Measurements from ENCODE around the gene MTNR1A.

The MTNR1A gene

DNA sequence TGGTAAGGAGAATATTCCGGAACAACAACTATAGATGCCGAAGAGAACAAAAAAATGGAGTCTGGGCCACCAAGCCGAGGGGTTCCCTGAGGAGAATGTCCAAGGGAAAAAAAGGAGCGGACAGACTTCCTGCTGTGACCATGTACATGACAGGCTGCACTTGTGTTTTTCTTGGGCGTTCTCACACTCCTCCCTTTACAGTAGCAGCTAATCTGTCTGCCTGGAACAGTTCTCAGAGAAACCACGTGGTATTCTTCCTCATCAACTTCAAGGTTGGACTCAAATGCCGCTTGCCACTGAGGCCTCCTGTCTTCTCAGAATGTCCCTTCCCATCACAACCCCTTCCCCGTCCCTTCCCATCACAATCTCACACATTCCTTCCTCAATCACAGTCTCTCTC is 30.8 kb upstream of the MTNR1A start:
- ATAC-seq (replicated peaks), result no peak
- H3K27me3 Mint-ChIP-seq, result peaks cover 6% of the 10 kb centered on the region in 2 donors
- H3K36me3 Mint-ChIP-seq (ENCODE audit: insufficient read depth), result no peaks in the 10 kb centered on the region
- no peak for DNase-seq
- no peak overlapping the region for H3K27ac Mint-ChIP-seq
- H3K9me3 Mint-ChIP-seq, result no peaks in the 10 kb centered on the region
- H3K4me1 Mint-ChIP-seq (ENCODE audit: low read depth in 2 of 2), result no peaks in the 10 kb centered on the region
- no peak overlapping the region for H3K4me3 Mint-ChIP-seq

DNA sequence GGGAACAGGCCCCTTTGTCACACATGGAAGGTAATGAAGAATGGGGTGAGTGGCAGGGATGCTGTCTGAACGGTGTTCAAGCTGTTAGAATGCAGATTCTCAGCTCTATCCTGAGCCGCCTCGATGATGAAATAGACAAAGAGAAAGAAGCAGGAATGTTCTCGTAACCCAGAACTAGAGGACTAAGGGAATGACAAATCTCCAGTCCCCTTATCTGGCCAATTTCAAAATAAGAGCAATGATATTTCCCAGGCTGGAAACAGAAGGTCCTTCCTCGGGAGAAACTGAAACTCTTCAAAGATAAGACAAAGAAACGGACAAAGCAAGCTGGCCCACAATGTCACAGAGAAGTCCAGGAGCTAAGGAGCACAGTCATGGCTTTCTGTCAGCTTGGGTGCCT is 29.5 kb upstream of the MTNR1A start:
- Mint-ChIP-seq H3K36me3 (ENCODE audit: insufficient read depth) (peaks cover 2% of the 10 kb centered on the region), H3K9me3 (no peaks in the 10 kb centered on the region), H3K27me3 (peaks cover 6% of the 10 kb centered on the region in 2 donors), H3K4me1 (ENCODE audit: low read depth in 2 of 2) (no peaks in the 10 kb centered on the region), H3K27ac (no peak overlapping the region), H3K4me3 (no peak overlapping the region)
- ATAC-seq (replicated peaks) (no peak), DNase-seq (no peak)

DNA sequence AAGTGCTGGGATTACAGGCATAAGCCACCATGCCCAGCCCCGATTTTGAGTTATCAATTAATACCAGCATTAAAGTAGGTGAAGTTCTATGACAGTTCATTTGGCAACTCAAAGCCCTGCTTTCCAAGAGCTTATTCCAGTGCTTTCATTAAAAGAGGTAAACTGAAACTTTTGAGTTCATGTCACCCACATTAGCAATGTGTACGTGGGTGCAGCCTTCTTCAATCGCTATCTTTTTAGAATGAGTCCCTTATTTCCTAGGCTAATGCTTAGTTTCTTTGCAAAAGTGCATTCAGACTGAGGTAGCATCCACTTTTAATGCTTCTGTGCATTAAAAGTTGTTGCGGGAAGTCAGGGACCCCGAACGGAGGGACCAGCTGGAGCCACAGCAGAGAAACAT is 26.1 kb upstream of the MTNR1A start:
- Mint-ChIP-seq H3K27me3 (peaks cover 6% of the 10 kb centered on the region in 2 donors), H3K27ac (no peak overlapping the region), H3K4me3 (no peak overlapping the region), H3K9me3 (peaks cover 0 to 3% of the 10 kb centered on the region in 2 donors), H3K4me1 (ENCODE audit: low read depth in 2 of 2) (no peaks in the 10 kb centered on the region), H3K36me3 (ENCODE audit: insufficient read depth) (peaks cover 2% of the 10 kb centered on the region)
- ATAC-seq (replicated peaks) (no peak), DNase-seq (no peak)

DNA sequence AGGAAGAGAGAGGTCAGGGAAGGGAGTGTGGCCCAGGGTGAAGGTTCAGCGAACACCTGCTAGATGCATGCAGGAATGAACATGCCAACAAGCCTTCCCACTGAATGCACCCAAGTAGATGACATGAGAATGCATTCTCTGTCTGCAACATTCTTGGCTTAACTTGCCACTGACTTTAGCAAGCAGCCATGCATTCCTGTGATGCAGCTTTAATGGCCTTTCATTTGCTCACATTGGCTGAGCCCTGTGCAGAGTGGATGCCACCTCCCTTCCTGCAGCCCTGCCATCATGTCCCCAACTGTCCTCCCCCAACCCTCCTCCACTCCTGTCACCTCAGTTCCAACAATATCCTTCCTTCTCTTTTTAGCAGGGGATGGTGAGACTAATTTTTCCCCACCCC is 25.3 kb upstream of the MTNR1A start:
- H3K27ac Mint-ChIP-seq, result no peak overlapping the region
- H3K36me3 Mint-ChIP-seq (ENCODE audit: insufficient read depth), result peaks cover 2% of the 10 kb centered on the region
- H3K4me3 Mint-ChIP-seq, result no peak overlapping the region
- H3K4me1 Mint-ChIP-seq (ENCODE audit: low read depth in 2 of 2), result no peaks in the 10 kb centered on the region
- DNase-seq (no peak), ATAC-seq (replicated peaks) (no peak)
- peaks cover 0 to 3% of the 10 kb centered on the region in 2 donors for H3K9me3 Mint-ChIP-seq
- H3K27me3 Mint-ChIP-seq, result peaks cover 6% of the 10 kb centered on the region in 2 donors

DNA sequence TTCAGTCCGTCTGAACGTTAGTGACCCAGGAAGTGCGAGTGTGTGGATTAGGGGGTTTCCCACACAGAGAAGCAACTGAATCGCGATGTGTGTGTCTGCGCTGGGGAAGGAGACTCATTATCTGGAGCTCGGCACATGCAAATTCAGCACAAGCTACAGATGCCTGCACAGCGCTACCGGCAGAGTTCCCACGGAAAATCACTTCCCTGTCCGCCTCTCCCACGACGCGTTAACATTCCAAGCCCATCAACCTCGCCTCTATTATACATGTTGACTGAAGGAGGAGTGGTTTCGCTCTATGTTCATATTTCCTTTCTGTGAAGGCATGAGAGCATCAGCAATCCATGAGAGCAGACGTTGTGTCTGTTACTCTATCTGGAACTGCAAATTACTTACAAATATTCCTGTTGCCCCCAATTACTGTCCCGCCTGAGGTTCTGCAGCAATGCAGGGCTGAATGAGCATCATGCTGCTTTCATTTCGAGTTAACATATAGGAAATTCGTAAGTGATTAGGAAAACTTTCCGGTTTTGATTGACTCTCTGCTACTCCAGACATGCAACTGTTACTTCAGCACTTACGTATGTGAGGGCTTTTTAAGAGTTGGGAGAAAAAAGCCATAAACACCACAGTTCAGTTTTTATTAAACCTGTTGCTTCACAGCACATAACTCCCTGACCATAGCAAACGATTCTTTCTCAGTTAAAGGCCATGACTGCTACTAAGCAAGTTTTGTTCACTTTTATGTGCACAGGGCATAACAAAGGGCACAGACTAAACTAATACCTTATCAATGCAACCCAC is 15.0 kb upstream of the MTNR1A start:
- ATAC-seq (replicated peaks) (no peak), DNase-seq (no peak)
- no peaks in the 10 kb centered on the region for H3K4me1 Mint-ChIP-seq (ENCODE audit: low read depth in 2 of 2)
- no peak overlapping the region for H3K4me3 Mint-ChIP-seq
- H3K36me3 Mint-ChIP-seq (ENCODE audit: insufficient read depth), result no peaks in the 10 kb centered on the region
- H3K27me3 Mint-ChIP-seq, result peaks cover 0 to 16% of the 10 kb centered on the region in 2 donors
- H3K27ac Mint-ChIP-seq, result no peak overlapping the region
- H3K9me3 Mint-ChIP-seq, result peaks cover 0 to 5% of the 10 kb centered on the region in 2 donors

DNA sequence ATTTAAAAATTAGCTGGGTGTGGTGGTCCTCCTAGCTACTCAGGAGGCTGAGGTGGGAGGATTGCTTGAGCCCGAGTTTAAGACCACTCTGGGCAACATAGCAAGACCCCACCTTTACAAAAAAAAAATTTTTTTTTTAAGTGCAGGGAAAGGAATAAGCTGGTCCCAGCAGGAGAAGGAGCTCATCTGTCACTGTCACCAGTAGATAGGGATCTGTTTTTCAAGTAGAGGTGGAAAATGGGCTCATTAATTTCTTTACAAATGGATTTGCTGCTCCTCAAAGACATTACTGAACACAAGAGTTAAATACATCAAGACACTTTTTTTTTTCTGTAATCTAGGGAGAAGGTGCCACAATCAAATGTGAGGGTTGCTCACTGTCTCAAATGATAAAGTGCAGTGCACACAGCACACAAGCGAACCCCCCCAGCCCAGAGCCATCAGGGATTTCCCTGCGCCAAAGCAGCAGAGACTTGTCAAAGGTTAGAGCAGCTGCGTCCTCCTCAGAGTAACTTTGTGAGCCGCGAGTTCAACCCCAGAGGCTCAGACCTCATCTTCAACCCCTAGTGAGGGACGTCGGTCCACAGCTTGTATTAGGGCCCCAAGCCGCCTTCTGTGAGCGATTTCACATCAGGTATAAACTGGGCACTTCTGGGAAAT is 14.3 kb upstream of the MTNR1A start:
- Mint-ChIP-seq H3K27ac (no peak overlapping the region), H3K27me3 (peaks cover 0 to 16% of the 10 kb centered on the region in 2 donors), H3K4me1 (ENCODE audit: low read depth in 2 of 2) (no peaks in the 10 kb centered on the region), H3K9me3 (peaks cover 0 to 5% of the 10 kb centered on the region in 2 donors), H3K36me3 (ENCODE audit: insufficient read depth) (no peaks in the 10 kb centered on the region), H3K4me3 (no peak overlapping the region)
- DNase-seq (no peak), ATAC-seq (replicated peaks) (no peak)

DNA sequence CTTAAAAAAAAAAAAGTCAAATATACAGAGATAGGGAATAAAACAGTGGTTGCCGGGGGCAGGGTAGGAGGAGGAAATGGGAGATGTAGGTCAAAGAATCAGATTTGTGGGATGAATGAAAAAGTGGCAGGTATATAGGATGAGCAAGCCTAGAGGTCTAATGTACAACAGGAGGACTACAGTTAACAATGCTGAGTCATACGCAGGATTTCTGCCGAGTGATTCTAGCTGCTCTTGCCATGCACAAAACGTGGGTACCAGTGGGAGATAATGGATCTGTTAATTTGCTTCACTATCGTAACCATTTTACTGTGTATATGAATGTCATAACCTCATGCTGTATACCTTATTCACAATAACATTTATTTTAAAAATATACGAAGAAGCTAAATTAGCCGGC is 10.7 kb upstream of the MTNR1A start:
- no peak for ATAC-seq (replicated peaks)
- peaks cover 0 to 13% of the 10 kb centered on the region in 2 donors for H3K27me3 Mint-ChIP-seq
- peaks cover 0 to 1% of the 10 kb centered on the region in 2 donors for H3K9me3 Mint-ChIP-seq
- H3K27ac Mint-ChIP-seq, result no peak overlapping the region
- H3K4me1 Mint-ChIP-seq (ENCODE audit: low read depth in 2 of 2), result no peaks in the 10 kb centered on the region
- no peak for DNase-seq
- no peak overlapping the region for H3K4me3 Mint-ChIP-seq
- H3K36me3 Mint-ChIP-seq (ENCODE audit: insufficient read depth), result no peaks in the 10 kb centered on the region

DNA sequence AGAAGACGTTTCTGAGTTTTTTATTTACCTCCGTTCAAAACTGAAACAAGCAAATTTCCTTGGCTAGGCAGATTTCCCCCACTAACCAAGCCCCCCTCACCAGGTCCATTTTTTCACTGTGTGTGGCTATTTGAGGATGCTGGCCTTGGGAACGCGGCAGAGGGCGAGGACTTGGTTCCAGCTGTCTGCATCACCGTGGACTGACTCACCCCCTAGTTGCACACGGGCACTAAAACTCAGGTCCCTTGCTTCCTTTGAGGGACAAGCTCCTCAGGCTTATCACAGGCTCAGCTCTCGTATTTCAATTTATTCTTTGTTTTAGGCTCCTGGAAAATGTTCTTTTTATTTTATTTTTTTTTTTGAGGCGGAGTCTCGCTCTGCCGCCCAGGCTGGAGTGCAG is 8.4 kb upstream of the MTNR1A start:
- H3K9me3 Mint-ChIP-seq, result peaks cover 0 to 5% of the 10 kb centered on the region in 2 donors
- H3K27me3 Mint-ChIP-seq, result peaks cover 0 to 9% of the 10 kb centered on the region in 2 donors
- ATAC-seq (replicated peaks), result no peak
- no peaks in the 10 kb centered on the region for H3K36me3 Mint-ChIP-seq (ENCODE audit: insufficient read depth)
- DNase-seq, result no peak
- no peak overlapping the region for H3K4me3 Mint-ChIP-seq
- H3K27ac Mint-ChIP-seq, result no peak overlapping the region
- H3K4me1 Mint-ChIP-seq (ENCODE audit: low read depth in 2 of 2), result no peaks in the 10 kb centered on the region

DNA sequence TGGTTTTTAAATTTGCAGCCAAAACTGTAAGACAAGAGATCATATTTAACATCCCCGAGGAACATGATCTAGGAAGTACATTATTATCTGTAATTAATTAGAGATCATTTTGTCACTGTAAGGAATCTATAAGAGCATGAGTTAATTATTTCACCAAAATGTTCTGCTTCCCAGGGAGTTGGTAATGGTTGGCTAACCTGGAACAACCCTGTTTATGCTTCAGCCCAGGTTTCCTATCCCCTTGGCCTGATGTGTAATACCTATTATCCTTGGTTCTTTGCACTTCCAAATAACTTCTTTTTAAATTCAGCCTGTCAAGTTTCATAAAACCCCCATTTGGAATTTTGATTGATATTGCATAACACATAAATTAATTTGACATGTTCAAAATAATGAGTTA is 6.4 kb upstream of the MTNR1A start:
- Mint-ChIP-seq H3K27me3 (no peaks in the 10 kb centered on the region), H3K36me3 (ENCODE audit: insufficient read depth) (no peaks in the 10 kb centered on the region), H3K4me1 (ENCODE audit: low read depth in 2 of 2) (no peaks in the 10 kb centered on the region), H3K4me3 (no peak overlapping the region), H3K27ac (no peak overlapping the region), H3K9me3 (peaks cover 0 to 3% of the 10 kb centered on the region in 2 donors)
- DNase-seq (no peak), ATAC-seq (replicated peaks) (no peak)

DNA sequence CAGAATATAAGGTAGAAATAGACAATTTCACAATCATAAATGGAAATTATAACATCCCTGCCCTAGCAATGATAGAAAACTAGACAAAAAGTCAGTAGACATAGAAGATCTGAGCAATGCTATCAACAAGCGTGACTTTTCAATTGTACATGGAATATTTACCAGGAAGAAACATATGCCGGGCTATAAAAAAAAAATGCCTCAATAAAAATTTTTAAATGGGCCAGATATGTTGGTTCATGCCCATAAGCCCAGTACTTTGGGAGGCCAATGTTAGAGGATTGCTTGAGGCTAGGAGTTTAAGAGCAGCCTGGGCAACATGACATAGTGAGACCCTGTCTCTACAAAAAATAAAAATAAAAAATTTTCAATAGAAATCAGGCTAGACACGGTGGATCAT is 5.3 kb upstream of the MTNR1A start:
- no peak overlapping the region for H3K4me3 Mint-ChIP-seq
- H3K4me1 Mint-ChIP-seq (ENCODE audit: low read depth in 2 of 2), result no peaks in the 10 kb centered on the region
- no peaks in the 10 kb centered on the region for H3K36me3 Mint-ChIP-seq (ENCODE audit: insufficient read depth)
- DNase-seq (no peak), ATAC-seq (replicated peaks) (no peak)
- H3K27me3 Mint-ChIP-seq, result no peaks in the 10 kb centered on the region
- H3K27ac Mint-ChIP-seq, result no peak overlapping the region
- peaks cover 0 to 3% of the 10 kb centered on the region in 2 donors for H3K9me3 Mint-ChIP-seq

DNA sequence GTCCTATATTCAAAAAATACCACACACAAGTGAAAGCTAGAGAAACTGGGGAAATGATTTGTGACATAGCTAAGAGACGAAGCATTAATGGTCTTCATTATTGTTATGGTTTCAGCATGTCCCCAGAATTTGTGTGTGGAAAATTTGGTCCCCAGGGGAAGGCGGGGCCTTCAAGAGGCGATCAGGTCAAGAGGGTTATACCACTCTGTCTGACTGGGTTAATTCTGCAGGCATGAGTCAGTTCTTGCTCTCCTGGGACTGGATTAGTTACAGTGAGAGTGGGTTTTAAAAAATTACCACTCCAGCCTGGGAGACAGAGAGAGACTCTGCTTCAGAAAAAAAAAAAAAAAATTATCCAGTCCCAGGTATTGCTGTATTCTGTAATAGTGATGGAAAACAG is 2.1 kb upstream of the MTNR1A start:
- Mint-ChIP-seq H3K27me3 (peaks cover 0 to 14% of the 10 kb centered on the region in 2 donors), H3K4me1 (ENCODE audit: low read depth in 2 of 2) (no peaks in the 10 kb centered on the region), H3K27ac (no peak overlapping the region), H3K9me3 (peaks cover 0 to 3% of the 10 kb centered on the region in 2 donors), H3K36me3 (ENCODE audit: insufficient read depth) (no peaks in the 10 kb centered on the region), H3K4me3 (no peak overlapping the region)
- DNase-seq (no peak), ATAC-seq (replicated peaks) (no peak)

DNA sequence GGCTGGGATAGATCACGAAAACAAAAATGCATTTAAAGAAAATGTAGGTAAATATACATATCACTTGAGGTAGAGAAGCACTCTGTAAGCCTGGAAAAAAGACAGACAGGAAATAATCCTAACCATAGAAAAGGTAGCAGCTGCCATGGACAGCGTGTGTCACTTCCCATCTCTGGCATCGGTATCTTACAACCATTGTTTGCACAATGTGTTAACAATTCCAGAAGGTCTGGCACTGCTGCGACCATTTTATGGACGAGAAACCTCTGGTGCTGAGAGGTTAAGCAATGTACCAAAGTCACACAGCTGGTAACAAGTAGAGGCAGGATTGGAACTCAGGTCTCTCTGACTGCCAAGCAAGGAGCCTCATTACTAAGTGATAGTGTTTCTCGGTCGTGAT is 1.7 kb upstream of the MTNR1A start:
- Mint-ChIP-seq H3K36me3 (ENCODE audit: insufficient read depth) (no peaks in the 10 kb centered on the region), H3K27ac (no peak overlapping the region), H3K27me3 (peaks cover 0 to 15% of the 10 kb centered on the region in 2 donors), H3K9me3 (peaks cover 0 to 3% of the 10 kb centered on the region in 2 donors), H3K4me1 (ENCODE audit: low read depth in 2 of 2) (no peaks in the 10 kb centered on the region), H3K4me3 (no peak overlapping the region)
- no peak for ATAC-seq (replicated peaks)
- DNase-seq, result no peak

DNA sequence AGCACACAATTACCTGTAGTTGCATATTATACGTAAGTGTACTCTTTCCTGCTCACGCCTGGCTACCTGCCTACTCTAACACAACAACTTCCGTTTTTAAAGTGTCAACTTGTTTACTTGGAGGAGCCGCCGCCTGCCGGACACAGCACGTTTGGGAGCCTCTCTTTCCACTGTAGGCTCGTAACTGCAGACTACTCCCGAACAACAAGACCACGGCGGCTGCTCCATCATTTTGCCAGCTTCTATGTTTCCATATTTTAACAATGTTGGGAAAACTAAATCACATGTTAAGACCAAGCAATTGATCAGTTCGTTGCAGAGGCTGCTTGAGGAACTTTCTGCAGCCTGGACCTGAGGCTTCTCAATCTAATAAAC is 841 bp downstream of the MTNR1A start:
- H3K9me3 Mint-ChIP-seq, result no peaks in the 10 kb centered on the region
- no peak for DNase-seq
- peaks cover 0 to 15% of the 10 kb centered on the region in 2 donors for H3K27me3 Mint-ChIP-seq
- H3K4me3 Mint-ChIP-seq, result no peak overlapping the region
- no peaks in the 10 kb centered on the region for H3K4me1 Mint-ChIP-seq (ENCODE audit: low read depth in 2 of 2)
- no peaks in the 10 kb centered on the region for H3K36me3 Mint-ChIP-seq (ENCODE audit: insufficient read depth)
- no peak for ATAC-seq (replicated peaks)
- no peak overlapping the region for H3K27ac Mint-ChIP-seq

DNA sequence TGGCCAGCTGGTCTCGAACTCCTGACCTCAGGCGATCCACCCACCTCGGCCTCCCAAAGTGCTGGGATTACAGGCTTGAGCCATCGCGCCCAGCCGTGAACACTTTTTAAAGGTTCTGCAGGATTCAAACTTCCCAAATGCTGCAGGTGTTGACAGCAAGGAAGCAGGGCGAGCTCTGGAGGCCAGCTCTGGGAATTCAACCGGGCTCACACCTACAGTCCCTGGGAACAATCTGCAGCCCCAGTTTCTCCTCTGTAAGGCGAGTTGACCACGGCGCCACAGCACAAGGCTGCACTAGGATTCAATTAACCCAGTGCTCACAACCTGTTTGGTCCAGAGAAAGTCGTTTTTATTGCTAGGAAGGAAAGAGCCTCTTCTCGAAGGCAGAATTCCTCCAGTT is 1.6 kb downstream of the MTNR1A start:
- no peak overlapping the region for H3K4me3 Mint-ChIP-seq
- H3K27me3 Mint-ChIP-seq, result peaks cover 0 to 15% of the 10 kb centered on the region in 2 donors
- H3K36me3 Mint-ChIP-seq (ENCODE audit: insufficient read depth), result no peaks in the 10 kb centered on the region
- no peak for DNase-seq
- no peak overlapping the region for H3K27ac Mint-ChIP-seq
- no peaks in the 10 kb centered on the region for H3K9me3 Mint-ChIP-seq
- no peaks in the 10 kb centered on the region for H3K4me1 Mint-ChIP-seq (ENCODE audit: low read depth in 2 of 2)
- no peak for ATAC-seq (replicated peaks)
